Duodenal mucosa (tissue), 2 donors: ENCODE results near the gene RHBDL1.
A peak's percentile ranks its signal among the peaks of the same experiment; 100 is the strongest.

Source experiments
- H3K27ac ChIP-seq: one replicate; pipeline ENCODE4 v1.7.0; 2013; ENCODE audit warnings: low read depth, low read length
- H3K27me3 ChIP-seq, 2 donors: one replicate each; pipeline ENCODE4 v1.7.0; 2013; ENCODE audit warnings: low read length in 2 of 2, control low read depth in 1 of 2; ENCODE audit not compliant: insufficient read depth in 2 of 2, control insufficient read depth in 1 of 2
- H3K36me3 ChIP-seq, 2 donors: one replicate each; pipeline ENCODE4 v1.7.0; 2013; ENCODE audit warnings: low read length in 2 of 2, control low read depth in 1 of 2; ENCODE audit not compliant: insufficient read depth in 2 of 2, control insufficient read depth in 1 of 2
- H3K4me1 ChIP-seq, 2 donors: one replicate each; pipeline ENCODE4 v1.7.0; 2013; ENCODE audit warnings: low read length in 2 of 2, control low read depth in 1 of 2; ENCODE audit not compliant: insufficient read depth in 2 of 2, control insufficient read depth in 1 of 2
- H3K4me3 ChIP-seq, 2 donors: one replicate each; pipeline ENCODE4 v1.7.0; 2013; ENCODE audit warnings: low read length in 2 of 2, low read depth in 1 of 2
- H3K9ac ChIP-seq, 2 donors: one replicate each; pipeline ENCODE4 v1.7.0; 2013; ENCODE audit warnings: low read length in 2 of 2, low read depth in 1 of 2
- H3K9me3 ChIP-seq, 2 donors: one replicate each; pipeline ENCODE4 v1.7.0; 2013; ENCODE audit warnings: low read length in 2 of 2, control low read depth in 1 of 2; ENCODE audit not compliant: control insufficient read depth in 1 of 2

Gene RHBDL1

GRCh38 chr16:695355-696089, 20.1 kb downstream of the RHBDL1 start:
- Histone ChIP-seq H3K9ac (peak overlapping the region in 1 of 2 donors; percentile 63), H3K4me3 (peak overlapping the region; percentile 57 to 81), H3K27me3 (peaks cover 33 to 35% of the 10 kb centered on the region in 2 donors), H3K36me3 (no peaks in the 10 kb centered on the region), H3K27ac (peak overlapping the region; percentile 58), H3K9me3 (no peaks in the 10 kb centered on the region), H3K4me1 (peaks cover 15 to 18% of the 10 kb centered on the region in 2 donors)

GRCh38 chr16:698911-699671, 23.6 kb downstream of the RHBDL1 start:
- H3K9me3 ChIP-seq, result no peaks in the 10 kb centered on the region
- H3K4me3 ChIP-seq, result no peak overlapping the region
- H3K36me3 ChIP-seq, result no peaks in the 10 kb centered on the region
- H3K4me1 ChIP-seq, result peaks cover 15 to 18% of the 10 kb centered on the region in 2 donors
- no peak overlapping the region for H3K9ac ChIP-seq
- peaks cover 55 to 56% of the 10 kb centered on the region in 2 donors for H3K27me3 ChIP-seq
- H3K27ac ChIP-seq, result no peak overlapping the region

- no peaks in the 10 kb centered on the region for H3K36me3 ChIP-seq
- no peak overlapping the region for H3K27ac ChIP-seq
- peaks cover 51 to 58% of the 10 kb centered on the region in 2 donors for H3K27me3 ChIP-seq
- no peaks in the 10 kb centered on the region for H3K9me3 ChIP-seq
- no peak overlapping the region for H3K4me3 ChIP-seq
- no peak overlapping the region for H3K9ac ChIP-seq
- H3K4me1 ChIP-seq, result peaks cover 4 to 5% of the 10 kb centered on the region in 2 donors
These were observed 25.5 kb downstream of the RHBDL1 start for GRCh38 chr16:700684-701584.

- Histone ChIP-seq H3K27ac (no peak overlapping the region), H3K9ac (no peak overlapping the region), H3K9me3 (no peaks in the 10 kb centered on the region), H3K36me3 (no peaks in the 10 kb centered on the region), H3K4me3 (no peak overlapping the region), H3K27me3 (peaks cover 64 to 71% of the 10 kb centered on the region in 2 donors), H3K4me1 (no peaks in the 10 kb centered on the region)
These were observed 26.9 kb downstream of the RHBDL1 start for GRCh38 chr16:702341-702740.

GRCh38 chr16:703406-703805, 27.9 kb downstream of the RHBDL1 start:
- H3K9ac ChIP-seq, result no peak overlapping the region
- no peaks in the 10 kb centered on the region for H3K36me3 ChIP-seq
- no peaks in the 10 kb centered on the region for H3K9me3 ChIP-seq
- no peak overlapping the region for H3K4me3 ChIP-seq
- no peak overlapping the region for H3K27ac ChIP-seq
- no peaks in the 10 kb centered on the region for H3K4me1 ChIP-seq
- peaks cover 73 to 81% of the 10 kb centered on the region in 2 donors for H3K27me3 ChIP-seq

- H3K27me3 ChIP-seq, result peaks cover 78 to 85% of the 10 kb centered on the region in 2 donors
- H3K4me1 ChIP-seq, result no peaks in the 10 kb centered on the region
- no peak overlapping the region for H3K27ac ChIP-seq
- H3K4me3 ChIP-seq, result no peak overlapping the region
- no peak overlapping the region for H3K9ac ChIP-seq
- no peaks in the 10 kb centered on the region for H3K9me3 ChIP-seq
- H3K36me3 ChIP-seq, result no peaks in the 10 kb centered on the region
These were observed 28.6 kb downstream of the RHBDL1 start for GRCh38 chr16:704047-704446.

- no peak overlapping the region for H3K27ac ChIP-seq
- H3K9ac ChIP-seq, result no peak overlapping the region
- H3K27me3 ChIP-seq, result peaks cover 79 to 87% of the 10 kb centered on the region in 2 donors
- no peaks in the 10 kb centered on the region for H3K9me3 ChIP-seq
- H3K36me3 ChIP-seq, result no peaks in the 10 kb centered on the region
- H3K4me1 ChIP-seq, result no peaks in the 10 kb centered on the region
- no peak overlapping the region for H3K4me3 ChIP-seq
These were observed 29.3 kb downstream of the RHBDL1 start for GRCh38 chr16:704552-705380.

GRCh38 chr16:705431-706188, 30.1 kb downstream of the RHBDL1 start, which contains the start of gene FBXL16:
TSS of gene FBXL16 (minus strand) at chr16:705801. CDS start at chr16:697405, 8,396 bp downstream.
- no peaks in the 10 kb centered on the region for H3K4me1 ChIP-seq
- H3K4me3 ChIP-seq, result no peak within 1 kb of the TSS
- H3K9ac ChIP-seq, result no peak within 1 kb of the TSS
- H3K9me3 ChIP-seq, result no peaks in the 10 kb centered on the region
- H3K27ac ChIP-seq, result no peak within 1 kb of the TSS
- no peaks in the 10 kb centered on the region for H3K36me3 ChIP-seq
- H3K27me3 ChIP-seq, result peaks cover 80 to 88% of the 10 kb centered on the region in 2 donors
